DOHH2 (cell line): Measurements from ENCODE around the gene RBM4B.

Experiments
- H3F3A ChIP-seq: fragments of 200-600 bp; sonication (generic), shearing (Covaris generic); 2 replicates; pipeline ENCODE4 v1.6.0; 2016; ENCODE audit warnings: antibody characterized with exemption, mild to moderate bottlenecking; ENCODE audit not compliant: control insufficient read depth, insufficient read depth
- H3K27ac ChIP-seq: fragments of 200-600 bp; sonication (generic); 2 replicates; pipeline ENCODE4 v1.5.1; 2014; ENCODE audit warnings: low read depth, mild to moderate bottlenecking, low read length, moderate library complexity
- H3K27me3 ChIP-seq: fragments of 200-600 bp; sonication (generic); 2 replicates; pipeline ENCODE4 v1.6.1; 2014; ENCODE audit warnings: mild to moderate bottlenecking, low read length, mixed read lengths; ENCODE audit not compliant: control insufficient read depth
- H3K36me3 ChIP-seq: fragments of 200-600 bp; sonication (generic); 2 replicates; pipeline ENCODE4 v1.6.1; 2014; ENCODE audit warnings: mild to moderate bottlenecking, low read length, moderate library complexity, mixed read lengths; ENCODE audit not compliant: control insufficient read depth
- H3K4me1 ChIP-seq: fragments of 200-600 bp; sonication (generic); 2 replicates; pipeline ENCODE4 v1.6.1; 2014; ENCODE audit warnings: mild to moderate bottlenecking, low read length, mixed read lengths; ENCODE audit not compliant: control insufficient read depth
- H3K4me2 ChIP-seq: fragments of 200-600 bp; sonication (generic); 2 replicates; pipeline ENCODE4 v1.6.0; 2014; ENCODE audit warnings: mild to moderate bottlenecking, low read length, moderate library complexity
- H3K4me3 ChIP-seq: fragments of 200-600 bp; sonication (generic); 2 replicates; pipeline ENCODE4 v1.5.1; 2014; ENCODE audit warnings: mild to moderate bottlenecking, low read length, mixed read lengths
- H3K79me2 ChIP-seq: fragments of 200-600 bp; sonication (generic); 2 replicates; pipeline ENCODE4 v1.6.1; 2014; ENCODE audit warnings: mild to moderate bottlenecking, low read length, mixed read lengths; ENCODE audit not compliant: control insufficient read depth
- H3K9me2 ChIP-seq: fragments of 200-600 bp; sonication (generic); replicated peaks from 2 replicates; pipeline ENCODE4 v1.6.1; 2014; ENCODE audit warnings: mild to moderate bottlenecking, low read length, mixed read lengths; ENCODE audit not compliant: control insufficient read depth
- H3K9me3 ChIP-seq: fragments of 200-600 bp; sonication (generic); 2 replicates; pipeline ENCODE4 v1.6.1; 2014; ENCODE audit warnings: antibody characterized with exemption, low read length, mixed read lengths; ENCODE audit not compliant: control insufficient read depth, insufficient read depth
- H4K20me1 ChIP-seq: fragments of 200-600 bp; sonication (generic); 2 replicates; pipeline ENCODE4 v1.6.0; 2014; ENCODE audit warnings: low read depth, mild to moderate bottlenecking, antibody characterized with exemption, low read length, moderate library complexity; ENCODE audit not compliant: control insufficient read depth, insufficient read depth
- EZH2phosphoT487 ChIP-seq: fragments of 200-600 bp; sonication (generic); IDR thresholded peaks from 2 replicates; pipeline ENCODE4 v1.6.1; 2017; ENCODE audit warnings: borderline replicate concordance, mild to moderate bottlenecking, antibody characterized with exemption, low read length, moderate library complexity, mixed read lengths
- TF ChIP-seq, protein P1 (sequence below): fragments of 200-600 bp; sonication (generic); IDR thresholded peaks from one replicate; pipeline ENCODE4 v1.5.1; 2014; ENCODE audit warnings: antibody characterized with exemption, mild to moderate bottlenecking, low read depth, low read length; ENCODE audit not compliant: poor library complexity, severe bottlenecking

The RBM4B gene

GRCh38 chr11:66708701-66709100 is 31.0 kb upstream of the RBM4B start:
- Histone ChIP-seq H3K4me1 (no peaks in the 10 kb centered on the region), H3K27ac (no peak overlapping the region), H3K4me3 (no peak overlapping the region), H3K9me3 (no peaks in the 10 kb centered on the region), H3K27me3 (no peaks in the 10 kb centered on the region), H4K20me1 (no peaks in the 10 kb centered on the region), H3F3A (no peaks in the 10 kb centered on the region), H3K36me3 (peaks cover 70% of the 10 kb centered on the region), H3K79me2 (no peaks in the 10 kb centered on the region), H3K4me2 (no peak overlapping the region), H3K9me2 (no peaks in the 10 kb centered on the region)
- TF ChIP-seq, protein P1, sequence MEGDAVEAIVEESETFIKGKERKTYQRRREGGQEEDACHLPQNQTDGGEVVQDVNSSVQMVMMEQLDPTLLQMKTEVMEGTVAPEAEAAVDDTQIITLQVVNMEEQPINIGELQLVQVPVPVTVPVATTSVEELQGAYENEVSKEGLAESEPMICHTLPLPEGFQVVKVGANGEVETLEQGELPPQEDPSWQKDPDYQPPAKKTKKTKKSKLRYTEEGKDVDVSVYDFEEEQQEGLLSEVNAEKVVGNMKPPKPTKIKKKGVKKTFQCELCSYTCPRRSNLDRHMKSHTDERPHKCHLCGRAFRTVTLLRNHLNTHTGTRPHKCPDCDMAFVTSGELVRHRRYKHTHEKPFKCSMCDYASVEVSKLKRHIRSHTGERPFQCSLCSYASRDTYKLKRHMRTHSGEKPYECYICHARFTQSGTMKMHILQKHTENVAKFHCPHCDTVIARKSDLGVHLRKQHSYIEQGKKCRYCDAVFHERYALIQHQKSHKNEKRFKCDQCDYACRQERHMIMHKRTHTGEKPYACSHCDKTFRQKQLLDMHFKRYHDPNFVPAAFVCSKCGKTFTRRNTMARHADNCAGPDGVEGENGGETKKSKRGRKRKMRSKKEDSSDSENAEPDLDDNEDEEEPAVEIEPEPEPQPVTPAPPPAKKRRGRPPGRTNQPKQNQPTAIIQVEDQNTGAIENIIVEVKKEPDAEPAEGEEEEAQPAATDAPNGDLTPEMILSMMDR, result no peak
- TF ChIP-seq EZH2phosphoT487, result no peak

- H4K20me1 ChIP-seq, result no peaks in the 10 kb centered on the region
- no peak overlapping the region for H3K27ac ChIP-seq
- H3K4me2 ChIP-seq, result no peak overlapping the region
- TF ChIP-seq, protein P1, result no peak
- TF ChIP-seq EZH2phosphoT487, result no peak
- peaks cover 64% of the 10 kb centered on the region for H3K36me3 ChIP-seq
- no peaks in the 10 kb centered on the region for H3K4me1 ChIP-seq
- H3K9me3 ChIP-seq, result no peaks in the 10 kb centered on the region
- no peaks in the 10 kb centered on the region for H3K27me3 ChIP-seq
- H3K4me3 ChIP-seq, result no peak overlapping the region
- H3K9me2 ChIP-seq, result no peaks in the 10 kb centered on the region
- no peaks in the 10 kb centered on the region for H3K79me2 ChIP-seq
- no peaks in the 10 kb centered on the region for H3F3A ChIP-seq
These were observed 30.4 kb upstream of the RBM4B start for GRCh38 chr11:66708094-66708493.

- no peaks in the 10 kb centered on the region for H4K20me1 ChIP-seq
- no peaks in the 10 kb centered on the region for H3K9me2 ChIP-seq
- no peaks in the 10 kb centered on the region for H3K4me1 ChIP-seq
- peaks cover 59% of the 10 kb centered on the region for H3K36me3 ChIP-seq
- no peaks in the 10 kb centered on the region for H3F3A ChIP-seq
- H3K4me2 ChIP-seq, result no peak overlapping the region
- no peaks in the 10 kb centered on the region for H3K79me2 ChIP-seq
- H3K9me3 ChIP-seq, result no peaks in the 10 kb centered on the region
- TF ChIP-seq EZH2phosphoT487, result no peak
- TF ChIP-seq, protein P1, result no peak
- H3K4me3 ChIP-seq, result no peak overlapping the region
- H3K27me3 ChIP-seq, result no peaks in the 10 kb centered on the region
- no peak overlapping the region for H3K27ac ChIP-seq
These were observed 29.8 kb upstream of the RBM4B start for GRCh38 chr11:66707486-66707885.

DNA sequence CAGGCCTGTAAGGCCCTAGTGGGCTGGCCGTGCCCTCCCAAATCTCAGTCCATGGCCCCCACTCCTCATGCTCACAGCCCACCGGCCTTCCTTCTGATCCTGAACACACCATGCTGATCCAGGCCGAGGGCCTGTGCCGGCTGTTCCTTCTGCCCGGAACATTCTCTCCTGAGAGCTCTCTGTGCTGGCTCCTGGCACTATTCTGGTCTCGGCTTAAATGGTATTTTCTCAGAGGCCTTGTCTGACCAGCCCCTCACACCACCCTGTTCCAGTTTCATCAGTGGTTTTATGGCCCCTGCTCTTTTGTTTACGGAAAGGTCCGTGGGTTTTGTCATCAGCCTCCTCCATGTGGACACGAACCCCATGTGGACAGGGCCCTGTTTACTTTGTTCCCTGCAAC is 29.3 kb upstream of the RBM4B start:
- no peak overlapping the region for H3K4me3 ChIP-seq
- H3K4me2 ChIP-seq, result no peak overlapping the region
- H3K9me3 ChIP-seq, result no peaks in the 10 kb centered on the region
- H3K27ac ChIP-seq, result no peak overlapping the region
- H3K4me1 ChIP-seq, result no peaks in the 10 kb centered on the region
- H4K20me1 ChIP-seq, result no peaks in the 10 kb centered on the region
- no peaks in the 10 kb centered on the region for H3K27me3 ChIP-seq
- TF ChIP-seq, protein P1, result no peak
- TF ChIP-seq EZH2phosphoT487, result no peak
- H3K79me2 ChIP-seq, result no peaks in the 10 kb centered on the region
- H3K36me3 ChIP-seq, result peaks cover 58% of the 10 kb centered on the region
- no peaks in the 10 kb centered on the region for H3F3A ChIP-seq
- H3K9me2 ChIP-seq, result no peaks in the 10 kb centered on the region
